Activated CD8-positive, alpha-beta memory T cell treated with anti-CD3 and anti-CD28 coated beads, Interleukin-2, amount 10 ng/mL, durations not matched to agents 7 days and 5 days (primary cell): Measurements from ENCODE around the gene SHROOM2. TPM values are rescaled to one million over a fixed set of nuclear protein-coding genes. Genes with fewer than 3 reads are reported as not detected.

Source experiments
- ATAC-seq: fragments of 150-1000 bp; cut with Tn5 transposase; one replicate; pipeline ENCODE4 v1.10.0; 2021; ENCODE audit warnings: moderate library complexity
- CTCF ChIA-PET: fragments of 350-600 bp; sonication (Branson Sonifier 250); formaldehyde crosslinking; loops from one replicate; lab custom pipeline; 2021; ENCODE audit warnings: antibody characterized with exemption; lab: Charles Lee
- DNase-seq: peaks from one replicate; pipeline ENCODE4 v3.0.0-alpha.2; 2020
- H3K27ac Mint-ChIP-seq: one replicate; pipeline ENCODE4 v1.8.0; 2021; ENCODE audit warnings: mild to moderate bottlenecking, mixed read lengths
- H3K27me3 Mint-ChIP-seq: one replicate; pipeline ENCODE4 v1.8.0; 2021; ENCODE audit warnings: mixed read lengths
- H3K36me3 Mint-ChIP-seq: one replicate; pipeline ENCODE4 v1.8.0; 2021; ENCODE audit warnings: mild to moderate bottlenecking, mixed read lengths
- H3K4me1 Mint-ChIP-seq: one replicate; pipeline ENCODE4 v1.8.0; 2021; ENCODE audit warnings: mixed read lengths
- H3K4me3 Mint-ChIP-seq: one replicate; pipeline ENCODE4 v1.8.0; 2021; ENCODE audit warnings: mild to moderate bottlenecking, moderate library complexity, mixed read lengths
- H3K9me3 Mint-ChIP-seq: one replicate; pipeline ENCODE4 v1.8.0; 2022; ENCODE audit warnings: low read depth, mixed read lengths
- total RNA-seq, 2 experiments: library from RNA; stranded (reverse); gene quantifications; one replicate each; pipeline ENCODE4 v1.2.3, GENCODE V29; 2021

SHROOM2 gene
- total RNA-seq, 2 experiments from 2014 or later, result not detected

- peaks cover 2% of the 10 kb centered on the region for H3K4me1 Mint-ChIP-seq
- no peak overlapping the region for H3K4me3 Mint-ChIP-seq
- ATAC-seq (no peak), DNase-seq (no peak)
- no peaks in the 10 kb centered on the region for H3K9me3 Mint-ChIP-seq
- CTCF ChIA-PET, result interaction anchor here (0.7 to 2.4 kb wide), 2 partner anchors 10 to 12 kb away, joined by 4 to 6 read pairs; no protein-coding TSS in a partner anchor
- peaks cover 27% of the 10 kb centered on the region for H3K27me3 Mint-ChIP-seq
- no peaks in the 10 kb centered on the region for H3K36me3 Mint-ChIP-seq
- H3K27ac Mint-ChIP-seq, result no peak overlapping the region
These were observed 87.1 kb downstream of the SHROOM2 start for GRCh38 chrX:9873360-9873759.

- DNase-seq (peak; percentile 54), ATAC-seq (peak; percentile 49)
- CTCF ChIA-PET, result interaction anchor here (2.4 kb wide), 1 partner anchor 10 kb away, joined by 6 read pairs; no protein-coding TSS in a partner anchor
- no peaks in the 10 kb centered on the region for H3K36me3 Mint-ChIP-seq
- H3K27me3 Mint-ChIP-seq, result peaks cover 27% of the 10 kb centered on the region
- H3K4me3 Mint-ChIP-seq, result no peak overlapping the region
- H3K9me3 Mint-ChIP-seq, result no peaks in the 10 kb centered on the region
- H3K4me1 Mint-ChIP-seq, result peaks cover 2% of the 10 kb centered on the region
- no peak overlapping the region for H3K27ac Mint-ChIP-seq
These were observed 87.7 kb downstream of the SHROOM2 start for GRCh38 chrX:9873952-9874351.

- ATAC-seq, result no peak
- no peak for DNase-seq
- Mint-ChIP-seq H3K4me3 (no peak overlapping the region), H3K4me1 (peaks cover 2% of the 10 kb centered on the region), H3K27ac (no peak overlapping the region), H3K36me3 (no peaks in the 10 kb centered on the region), H3K27me3 (peaks cover 25% of the 10 kb centered on the region), H3K9me3 (no peaks in the 10 kb centered on the region)
- CTCF ChIA-PET, result interaction anchor here (2.4 kb wide), 1 partner anchor 9 kb away, joined by 6 read pairs; no protein-coding TSS in a partner anchor
These were observed 88.3 kb downstream of the SHROOM2 start for GRCh38 chrX:9874483-9874882.

- no peaks in the 10 kb centered on the region for H3K9me3 Mint-ChIP-seq
- peaks cover 30% of the 10 kb centered on the region for H3K27me3 Mint-ChIP-seq
- no peak overlapping the region for H3K27ac Mint-ChIP-seq
- ATAC-seq (no peak), DNase-seq (no peak)
- CTCF ChIA-PET, result no interaction called here
- peaks cover 2% of the 10 kb centered on the region for H3K4me1 Mint-ChIP-seq
- no peaks in the 10 kb centered on the region for H3K36me3 Mint-ChIP-seq
- H3K4me3 Mint-ChIP-seq, result no peak overlapping the region
These were observed 89.6 kb downstream of the SHROOM2 start for GRCh38 chrX:9875801-9876200.

- H3K36me3 Mint-ChIP-seq, result no peaks in the 10 kb centered on the region
- CTCF ChIA-PET, result no interaction called here
- DNase-seq (no peak), ATAC-seq (no peak)
- no peaks in the 10 kb centered on the region for H3K9me3 Mint-ChIP-seq
- peaks cover 33% of the 10 kb centered on the region for H3K27me3 Mint-ChIP-seq
- H3K4me3 Mint-ChIP-seq, result no peak overlapping the region
- no peak overlapping the region for H3K27ac Mint-ChIP-seq
- peaks cover 2% of the 10 kb centered on the region for H3K4me1 Mint-ChIP-seq
These were observed 90.0 kb downstream of the SHROOM2 start for GRCh38 chrX:9876201-9876600.

GRCh38 chrX:9878146-9878820 is 92.1 kb downstream of the SHROOM2 start:
- H3K9me3 Mint-ChIP-seq, result no peaks in the 10 kb centered on the region
- CTCF ChIA-PET, result interaction anchor here (1.8 kb wide), 1 partner anchor 241 kb away, joined by 5 read pairs; no protein-coding TSS in a partner anchor
- no peak for DNase-seq
- H3K4me1 Mint-ChIP-seq, result peaks cover 2% of the 10 kb centered on the region
- H3K27ac Mint-ChIP-seq, result no peak overlapping the region
- no peak for ATAC-seq
- H3K36me3 Mint-ChIP-seq, result no peaks in the 10 kb centered on the region
- H3K27me3 Mint-ChIP-seq, result peaks cover 29% of the 10 kb centered on the region
- no peak overlapping the region for H3K4me3 Mint-ChIP-seq

GRCh38 chrX:9880237-9880636 is 94.0 kb downstream of the SHROOM2 start:
- DNase-seq, result no peak
- CTCF ChIA-PET, result no interaction called here
- no peaks in the 10 kb centered on the region for H3K36me3 Mint-ChIP-seq
- H3K27me3 Mint-ChIP-seq, result peaks cover 26% of the 10 kb centered on the region
- no peaks in the 10 kb centered on the region for H3K4me1 Mint-ChIP-seq
- no peak overlapping the region for H3K27ac Mint-ChIP-seq
- ATAC-seq, result no peak
- H3K4me3 Mint-ChIP-seq, result no peak overlapping the region
- no peaks in the 10 kb centered on the region for H3K9me3 Mint-ChIP-seq

GRCh38 chrX:9880870-9881269 is 94.6 kb downstream of the SHROOM2 start:
- ATAC-seq (no peak), DNase-seq (no peak)
- Mint-ChIP-seq H3K9me3 (no peaks in the 10 kb centered on the region), H3K36me3 (no peaks in the 10 kb centered on the region), H3K27me3 (peaks cover 23% of the 10 kb centered on the region), H3K4me3 (no peak overlapping the region), H3K4me1 (no peaks in the 10 kb centered on the region), H3K27ac (no peak overlapping the region)
- CTCF ChIA-PET, result no interaction called here

GRCh38 chrX:9882669-9883446 is 96.6 kb downstream of the SHROOM2 start:
- Mint-ChIP-seq H3K27ac (no peak overlapping the region), H3K27me3 (peaks cover 19% of the 10 kb centered on the region), H3K36me3 (no peaks in the 10 kb centered on the region), H3K4me3 (no peak overlapping the region), H3K4me1 (no peaks in the 10 kb centered on the region), H3K9me3 (no peaks in the 10 kb centered on the region)
- CTCF ChIA-PET, result interaction anchor here (2.1 kb wide), 1 partner anchor 9 kb away, joined by 6 read pairs; no protein-coding TSS in a partner anchor
- ATAC-seq, result no peak
- no peak for DNase-seq

- H3K4me3 Mint-ChIP-seq, result no peak overlapping the region
- CTCF ChIA-PET, result interaction anchor here (0.6 to 2.1 kb wide), 2 partner anchors 10 to 60 kb away, joined by 3 to 6 read pairs; no protein-coding TSS in a partner anchor
- no peak overlapping the region for H3K27ac Mint-ChIP-seq
- no peaks in the 10 kb centered on the region for H3K4me1 Mint-ChIP-seq
- no peaks in the 10 kb centered on the region for H3K9me3 Mint-ChIP-seq
- DNase-seq (no peak), ATAC-seq (no peak)
- H3K27me3 Mint-ChIP-seq, result peaks cover 19% of the 10 kb centered on the region
- H3K36me3 Mint-ChIP-seq, result no peaks in the 10 kb centered on the region
These were observed 98.0 kb downstream of the SHROOM2 start for GRCh38 chrX:9884031-9884779.

- H3K9me3 Mint-ChIP-seq, result no peaks in the 10 kb centered on the region
- H3K36me3 Mint-ChIP-seq, result no peaks in the 10 kb centered on the region
- ATAC-seq (no peak), DNase-seq (peak; percentile 57)
- CTCF ChIA-PET, result interaction anchor here (1.0 kb wide), 1 partner anchor 12 kb away, joined by 4 read pairs; no protein-coding TSS in a partner anchor
- no peaks in the 10 kb centered on the region for H3K4me1 Mint-ChIP-seq
- no peak overlapping the region for H3K4me3 Mint-ChIP-seq
- H3K27me3 Mint-ChIP-seq, result peaks cover 15% of the 10 kb centered on the region
- H3K27ac Mint-ChIP-seq, result no peak overlapping the region
These were observed 98.9 kb downstream of the SHROOM2 start for GRCh38 chrX:9885150-9885549.

GRCh38 chrX:9887659-9888297 is 101.5 kb downstream of the SHROOM2 start:
- no peak overlapping the region for H3K27ac Mint-ChIP-seq
- ATAC-seq (no peak), DNase-seq (no peak)
- H3K9me3 Mint-ChIP-seq, result no peaks in the 10 kb centered on the region
- no peaks in the 10 kb centered on the region for H3K36me3 Mint-ChIP-seq
- no peak overlapping the region for H3K4me3 Mint-ChIP-seq
- H3K4me1 Mint-ChIP-seq, result no peaks in the 10 kb centered on the region
- H3K27me3 Mint-ChIP-seq, result peaks cover 11% of the 10 kb centered on the region
- CTCF ChIA-PET, result interaction anchor here (2.0 kb wide), 1 partner anchor 232 kb away, joined by 5 read pairs; no protein-coding TSS in a partner anchor
